HCT116 (cell line): ENCODE measurements around the gene TFB1M. TPM values are rescaled to one million over a fixed set of nuclear protein-coding genes. Genes with fewer than 3 reads are reported as not detected.
"Not testable (repeated sequence)": the region's sequence is repeated elsewhere in the genome, so short reads cannot be mapped to it uniquely, and the experiment has no call there.

Experiments
- ATAC-seq: fragments of 200-7000 bp; cut with Tn5 transposase; 2 replicates; pipeline ENCODE4 v1.9.1; 2020; ENCODE audit warnings: mild to moderate bottlenecking, moderate library complexity
- BruUV-seq: library from RNA; stranded (reverse); fragments of 400-500 nt; replicated peaks from 2 replicates; lab custom pipeline; 2021; lab: Mats Ljungman, UMichigan
- CTCF ChIA-PET: fragments of 300-600 bp; sonication (Branson Sonifier 250); formaldehyde crosslinking; loops from one replicate; lab custom pipeline; 2021; ENCODE audit warnings: antibody characterized with exemption; lab: Charles Lee
- POLR2A ChIA-PET: fragments of 300-600, 350-600 bp; sonication (Branson Sonifier 250); formaldehyde crosslinking; loops from one replicate; lab custom pipeline; 2021; ENCODE audit warnings: antibody characterized with exemption; lab: Charles Lee
- RAD21 ChIA-PET, 2 experiments: fragments of 300-600 bp; sonication (Branson Sonifier 250); formaldehyde crosslinking; loops; one replicate each; lab custom pipeline; 2023; ENCODE audit warnings: low total read pairs in 2 of 2; ENCODE audit not compliant: uncharacterized antibody in 2 of 2, unreplicated experiment in 2 of 2, low non-redundant PET in 1 of 2; lab: Charles Lee
- DNase-seq: peaks from one replicate; pipeline ENCODE4 v3.0.0-alpha.2; 2010; ENCODE audit warnings: low read depth, low spot score
- H2AFZ ChIP-seq: fragments of 200-600 bp; shearing (Covaris generic), sonication (generic); 2 replicates; pipeline ENCODE4 v1.6.1; 2017; ENCODE audit warnings: low read depth, mixed run types, mixed read lengths, antibody characterized with exemption, low read length; ENCODE audit not compliant: poor library complexity, severe bottlenecking
- H3K27ac ChIP-seq: 2 replicates; pipeline ENCODE4 v1.5.1; 2012; ENCODE audit warnings: low read depth, low read length
- H3K27me3 ChIP-seq: fragments of 200-600 bp; sonication (generic); 2 replicates; pipeline ENCODE4 v1.6.1; 2016; ENCODE audit warnings: mixed run types, low read length, mixed read lengths; ENCODE audit not compliant: insufficient read depth
- H3K36me3 ChIP-seq, 2 experiments: fragments of 200-500 bp in 1 of 2; fragments of 200-600 bp in 1 of 2; sonication (Bioruptor generic) in 1 of 2; sonication (generic) in 1 of 2; 2 replicates each; pipeline versions ENCODE4 v1.5.1 to v1.6.1; 2014 to 2016; ENCODE audit warnings: low read length in 2 of 2, inconsistent platforms in 1 of 2, mixed read lengths in 1 of 2, mixed run types in 1 of 2; ENCODE audit not compliant: insufficient read depth in 2 of 2, control insufficient read depth in 1 of 2
- H3K4me1 ChIP-seq, 2 experiments: fragments of 200-600 bp in 1 of 2; sonication (generic) in 1 of 2; 2 replicates each; pipeline versions ENCODE4 v1.5.1 to v1.6.1; 2012 to 2017; ENCODE audit warnings: low read length in 2 of 2, inconsistent platforms in 1 of 2, mild to moderate bottlenecking in 1 of 2, mixed read lengths in 1 of 2, mixed run types in 1 of 2, moderate library complexity in 1 of 2; ENCODE audit not compliant: insufficient read depth in 2 of 2, control insufficient read depth in 1 of 2
- H3K4me2 ChIP-seq: fragments of 200-600 bp; sonication (generic); 2 replicates; pipeline ENCODE4 v1.6.1; 2017; ENCODE audit warnings: mixed run types, low read length, mixed read lengths
- H3K4me3 ChIP-seq, 2 experiments: fragments of 200-600 bp in 1 of 2; sonication (generic) in 1 of 2; replicated peaks in 1 of 2; 2 replicates each; pipeline ENCODE4 v1.5.1; 2011 to 2016; ENCODE audit warnings: low read length in 2 of 2, control low read depth in 1 of 2, low read depth in 1 of 2, mild to moderate bottlenecking in 1 of 2, mixed read lengths in 1 of 2, mixed run types in 1 of 2
- H3K79me2 ChIP-seq: fragments of 200-600 bp; sonication (generic); 2 replicates; pipeline ENCODE4 v1.6.1; 2017; ENCODE audit warnings: mild to moderate bottlenecking, mixed run types, low read length, moderate library complexity, mixed read lengths; ENCODE audit not compliant: insufficient read depth
- H3K9ac ChIP-seq: fragments of 200-600 bp; sonication (generic); 2 replicates; pipeline ENCODE4 v1.6.1; 2016; ENCODE audit warnings: low read length, mixed read lengths
- H3K9me2 ChIP-seq: fragments of 200-600 bp; sonication (generic), shearing (Covaris generic); 2 replicates; pipeline ENCODE4 v1.6.1; 2017; ENCODE audit warnings: mixed run types, mild to moderate bottlenecking, moderate library complexity; ENCODE audit not compliant: insufficient read depth
- H3K9me3 ChIP-seq, 2 experiments: fragments of 200-500 bp in 1 of 2; fragments of 200-600 bp in 1 of 2; sonication (Bioruptor generic) in 1 of 2; sonication (generic) in 1 of 2; 2 replicates each; pipeline ENCODE4 v1.6.1; 2014 to 2017; ENCODE audit warnings: low read length in 2 of 2, mixed read lengths in 2 of 2, inconsistent platforms in 1 of 2, low read depth in 1 of 2, mild to moderate bottlenecking in 1 of 2, mixed run types in 1 of 2, moderate library complexity in 1 of 2; ENCODE audit not compliant: control insufficient read depth in 1 of 2, insufficient read depth in 1 of 2
- H4K20me1 ChIP-seq: fragments of 200-600 bp; sonication (generic), shearing (Covaris generic); 2 replicates; pipeline ENCODE4 v1.6.1; 2017; ENCODE audit warnings: mixed run types, mild to moderate bottlenecking, moderate library complexity; ENCODE audit not compliant: insufficient read depth
- MAX ChIP-seq: IDR thresholded peaks from 2 replicates; pipeline ENCODE4 v1.6.1; 2012
- intact Hi-C: fragments of 100-400 bp; cut with micrococcal nuclease; formaldehyde crosslinking; loops from 2 replicates; pipeline ENCODE4 v1.10.0; 2022
- total RNA-seq: library from RNA; stranded (reverse); gene quantifications from one replicate; pipeline ENCODE4 v1.2.1, GENCODE V29; 2021; ENCODE audit not compliant: unreplicated experiment
- TF ChIP-seq, protein P1 (sequence below), 3 experiments: fragments of 200-600 bp in 1 of 3; sonication (generic) in 1 of 3; IDR thresholded peaks in 2 of 3; conservative IDR thresholded peaks in 1 of 3; 2 replicates each; pipeline ENCODE4 v1.5.1; 2012 to 2017; ENCODE audit warnings: low read depth in 2 of 3, low read length in 2 of 3, antibody characterized with exemption in 1 of 3, borderline replicate concordance in 1 of 3, control low read depth in 1 of 3, mild to moderate bottlenecking in 1 of 3, mixed read lengths in 1 of 3, mixed run types in 1 of 3, moderate library complexity in 1 of 3; ENCODE audit not compliant: insufficient read depth in 1 of 3

Gene TFB1M
- total RNA-seq, 1 experiment from 2014 or later, result 43.8 TPM

GRCh38 chr6:155334073-155334472 lies 19.8 kb upstream of the TFB1M start:
- H3K79me2 ChIP-seq, H3K4me1 ChIP-seq, DNase-seq, H3K9me2 ChIP-seq, intact Hi-C loops, H3K27ac ChIP-seq, ATAC-seq, BruUV-seq, H2AFZ ChIP-seq, H3K4me2 ChIP-seq, POLR2A ChIA-PET, H3K9ac ChIP-seq, H3K36me3 ChIP-seq, RAD21 ChIA-PET, H3K27me3 ChIP-seq, CTCF ChIA-PET, H4K20me1 ChIP-seq, H3K4me3 ChIP-seq, H3K9me3 ChIP-seq: not testable (repeated sequence)

GRCh38 chr6:155333414-155333813 lies 19.1 kb upstream of the TFB1M start:
- RAD21 ChIA-PET, result no interaction called here
- no peak overlapping the region for H3K4me3 ChIP-seq
- CTCF ChIA-PET, result no interaction called here
- DNase-seq (no peak), ATAC-seq (no peak)
- BruUV-seq, result no TSS peak
- H3K79me2 ChIP-seq, result no peaks in the 10 kb centered on the region
- no peaks in the 10 kb centered on the region for H3K9me2 ChIP-seq
- no peaks in the 10 kb centered on the region for H3K36me3 ChIP-seq
- no peaks in the 10 kb centered on the region for H3K27me3 ChIP-seq
- H3K9ac ChIP-seq, result no peak overlapping the region
- no peaks in the 10 kb centered on the region for H3K9me3 ChIP-seq
- no peak overlapping the region for H3K4me2 ChIP-seq
- H2AFZ ChIP-seq, result no peak overlapping the region
- POLR2A ChIA-PET, result no interaction called here
- H3K4me1 ChIP-seq, result no peaks in the 10 kb centered on the region
- H4K20me1 ChIP-seq, result no peaks in the 10 kb centered on the region
- H3K27ac ChIP-seq, result no peak overlapping the region
- intact Hi-C loops, result no loop called here
- TF ChIP-seq, protein P1, sequence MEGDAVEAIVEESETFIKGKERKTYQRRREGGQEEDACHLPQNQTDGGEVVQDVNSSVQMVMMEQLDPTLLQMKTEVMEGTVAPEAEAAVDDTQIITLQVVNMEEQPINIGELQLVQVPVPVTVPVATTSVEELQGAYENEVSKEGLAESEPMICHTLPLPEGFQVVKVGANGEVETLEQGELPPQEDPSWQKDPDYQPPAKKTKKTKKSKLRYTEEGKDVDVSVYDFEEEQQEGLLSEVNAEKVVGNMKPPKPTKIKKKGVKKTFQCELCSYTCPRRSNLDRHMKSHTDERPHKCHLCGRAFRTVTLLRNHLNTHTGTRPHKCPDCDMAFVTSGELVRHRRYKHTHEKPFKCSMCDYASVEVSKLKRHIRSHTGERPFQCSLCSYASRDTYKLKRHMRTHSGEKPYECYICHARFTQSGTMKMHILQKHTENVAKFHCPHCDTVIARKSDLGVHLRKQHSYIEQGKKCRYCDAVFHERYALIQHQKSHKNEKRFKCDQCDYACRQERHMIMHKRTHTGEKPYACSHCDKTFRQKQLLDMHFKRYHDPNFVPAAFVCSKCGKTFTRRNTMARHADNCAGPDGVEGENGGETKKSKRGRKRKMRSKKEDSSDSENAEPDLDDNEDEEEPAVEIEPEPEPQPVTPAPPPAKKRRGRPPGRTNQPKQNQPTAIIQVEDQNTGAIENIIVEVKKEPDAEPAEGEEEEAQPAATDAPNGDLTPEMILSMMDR (IDR thresholded peaks at IDR 0.05 in 2 of 3, conservative IDR thresholded peaks at IDR 0.05 in 1 of 3; ENCODE audit: borderline replicate concordance in 1 of 3, insufficient read depth in 1 of 3, low read depth in 2 of 3, low read length in 2 of 3), result no peak
- no peak for TF ChIP-seq MAX
